DND-41 (cell line): ENCODE data around the gene MCU.

Experiments used
- ATAC-seq: fragments of 200-7000 bp; cut with Tn5 transposase; 3 replicates; pipeline ENCODE4 v1.9.1; 2021; ENCODE audit warnings: low read depth; ENCODE audit not compliant: insufficient read depth
- DNase-seq: peaks from one replicate; pipeline ENCODE4 v3.0.0-alpha.2; 2020
- H2AFZ ChIP-seq: 2 replicates; pipeline ENCODE4 v1.6.0; 2012; ENCODE audit warnings: low read depth, low read length
- H3K27ac ChIP-seq: 2 replicates; pipeline ENCODE4 v1.5.1; 2012; ENCODE audit warnings: low read length, inconsistent platforms
- H3K27me3 ChIP-seq: fragments of 200-600 bp; sonication (generic); 2 replicates; pipeline ENCODE4 v1.6.0; 2012; ENCODE audit warnings: low read length, mild to moderate bottlenecking, inconsistent platforms; ENCODE audit not compliant: insufficient read depth, poor library complexity
- H3K36me3 ChIP-seq: 2 replicates; pipeline ENCODE4 v1.5.1; 2012; ENCODE audit warnings: low read length, inconsistent platforms; ENCODE audit not compliant: insufficient read depth
- H3K4me1 ChIP-seq: 2 replicates; pipeline ENCODE4 v1.5.1; 2012; ENCODE audit warnings: mild to moderate bottlenecking, low read length; ENCODE audit not compliant: insufficient read depth
- H3K4me2 ChIP-seq: 2 replicates; pipeline ENCODE4 v1.6.0; 2012; ENCODE audit warnings: mild to moderate bottlenecking, moderate library complexity, low read length, inconsistent platforms; ENCODE audit not compliant: insufficient read depth
- H3K4me3 ChIP-seq, 2 experiments: fragments of 200-600 bp in 1 of 2; shearing (Covaris generic) in 1 of 2; 2 replicates each; pipeline ENCODE4 v1.5.1; 2012 to 2016; ENCODE audit warnings: inconsistent platforms in 2 of 2, low read length in 2 of 2, mild to moderate bottlenecking in 2 of 2, low read depth in 1 of 2, moderate library complexity in 1 of 2
- H3K79me2 ChIP-seq: 2 replicates; pipeline ENCODE4 v1.6.0; 2012; ENCODE audit warnings: low read length, inconsistent platforms; ENCODE audit not compliant: insufficient read depth
- H3K9ac ChIP-seq: 2 replicates; pipeline ENCODE4 v1.6.0; 2012; ENCODE audit warnings: low read depth, mild to moderate bottlenecking, inconsistent platforms, low read length, moderate library complexity
- H3K9me3 ChIP-seq: 2 replicates; pipeline ENCODE4 v1.5.1; 2012; ENCODE audit warnings: low read length, moderate library complexity, mild to moderate bottlenecking, inconsistent platforms; ENCODE audit not compliant: insufficient read depth, severe bottlenecking
- H4K20me1 ChIP-seq: 2 replicates; pipeline ENCODE4 v1.6.0; 2012; ENCODE audit warnings: low read length; ENCODE audit not compliant: insufficient read depth
- EZH2 ChIP-seq: IDR thresholded peaks from 3 replicates; pipeline ENCODE4 v1.6.1; 2012; ENCODE audit warnings: borderline replicate concordance, low read depth, mild to moderate bottlenecking, moderate library complexity, low read length, inconsistent platforms; ENCODE audit not compliant: severe bottlenecking
- TF ChIP-seq, protein P1 (sequence below): IDR thresholded peaks from 2 replicates; pipeline ENCODE4 v1.5.1; 2012; ENCODE audit warnings: borderline replicate concordance, low read length, moderate library complexity, mild to moderate bottlenecking; ENCODE audit not compliant: poor library complexity, severe bottlenecking; ENCODE audit errors: extremely low read depth

MCU gene

DNA sequence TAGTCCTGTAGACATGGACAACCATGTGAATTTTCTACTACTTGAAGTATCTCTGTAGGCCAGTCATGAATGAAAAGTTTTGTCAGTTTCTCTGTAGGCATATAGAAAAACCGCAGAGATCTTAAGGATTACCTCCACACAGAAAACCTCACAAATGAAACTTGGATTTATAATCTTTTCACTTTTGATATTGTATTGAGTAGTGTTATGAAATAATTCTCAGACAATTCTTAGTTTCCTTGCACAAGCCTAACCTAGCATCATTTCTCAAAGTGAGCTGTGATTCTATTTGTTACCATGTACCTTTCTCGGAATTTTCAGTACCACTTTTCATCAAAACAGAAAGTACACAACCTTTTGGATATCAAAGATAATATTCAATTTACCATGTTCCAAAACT lies 150.2 kb downstream of the MCU start:
- no peak overlapping the region for H3K4me2 ChIP-seq
- no peak overlapping the region for H3K4me3 ChIP-seq
- no peaks in the 10 kb centered on the region for H3K4me1 ChIP-seq
- DNase-seq, result no peak
- TF ChIP-seq, protein P1, sequence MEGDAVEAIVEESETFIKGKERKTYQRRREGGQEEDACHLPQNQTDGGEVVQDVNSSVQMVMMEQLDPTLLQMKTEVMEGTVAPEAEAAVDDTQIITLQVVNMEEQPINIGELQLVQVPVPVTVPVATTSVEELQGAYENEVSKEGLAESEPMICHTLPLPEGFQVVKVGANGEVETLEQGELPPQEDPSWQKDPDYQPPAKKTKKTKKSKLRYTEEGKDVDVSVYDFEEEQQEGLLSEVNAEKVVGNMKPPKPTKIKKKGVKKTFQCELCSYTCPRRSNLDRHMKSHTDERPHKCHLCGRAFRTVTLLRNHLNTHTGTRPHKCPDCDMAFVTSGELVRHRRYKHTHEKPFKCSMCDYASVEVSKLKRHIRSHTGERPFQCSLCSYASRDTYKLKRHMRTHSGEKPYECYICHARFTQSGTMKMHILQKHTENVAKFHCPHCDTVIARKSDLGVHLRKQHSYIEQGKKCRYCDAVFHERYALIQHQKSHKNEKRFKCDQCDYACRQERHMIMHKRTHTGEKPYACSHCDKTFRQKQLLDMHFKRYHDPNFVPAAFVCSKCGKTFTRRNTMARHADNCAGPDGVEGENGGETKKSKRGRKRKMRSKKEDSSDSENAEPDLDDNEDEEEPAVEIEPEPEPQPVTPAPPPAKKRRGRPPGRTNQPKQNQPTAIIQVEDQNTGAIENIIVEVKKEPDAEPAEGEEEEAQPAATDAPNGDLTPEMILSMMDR, result no peak
- TF ChIP-seq EZH2, result no peak
- no peaks in the 10 kb centered on the region for H4K20me1 ChIP-seq
- no peak overlapping the region for H3K9ac ChIP-seq
- no peaks in the 10 kb centered on the region for H3K36me3 ChIP-seq
- H3K79me2 ChIP-seq, result no peaks in the 10 kb centered on the region
- H3K27ac ChIP-seq, result no peak overlapping the region
- no peak overlapping the region for H2AFZ ChIP-seq
- no peak for ATAC-seq
- H3K27me3 ChIP-seq, result no peaks in the 10 kb centered on the region
- H3K9me3 ChIP-seq, result no peaks in the 10 kb centered on the region

DNA sequence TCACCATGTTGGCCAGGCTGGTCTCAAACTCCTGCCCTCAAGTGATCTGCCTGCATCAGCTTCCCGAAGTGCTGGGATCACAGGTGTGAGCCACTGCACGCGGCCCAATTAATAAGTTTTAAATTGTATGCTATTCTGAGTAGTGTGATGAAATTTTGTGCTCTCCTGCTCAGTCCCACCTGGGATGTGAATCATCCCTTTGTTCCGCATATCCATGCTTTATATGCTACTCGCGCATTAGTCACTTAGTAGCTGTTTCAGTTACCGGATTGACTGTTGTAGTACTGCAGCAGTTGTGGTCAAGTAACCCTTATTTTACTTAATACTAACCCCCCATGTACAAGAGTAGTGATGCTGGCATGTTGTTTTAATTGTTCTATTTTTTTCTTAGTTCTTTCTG lies 154.3 kb downstream of the MCU start:
- no peak overlapping the region for H3K9ac ChIP-seq
- no peak for ATAC-seq

DNA sequence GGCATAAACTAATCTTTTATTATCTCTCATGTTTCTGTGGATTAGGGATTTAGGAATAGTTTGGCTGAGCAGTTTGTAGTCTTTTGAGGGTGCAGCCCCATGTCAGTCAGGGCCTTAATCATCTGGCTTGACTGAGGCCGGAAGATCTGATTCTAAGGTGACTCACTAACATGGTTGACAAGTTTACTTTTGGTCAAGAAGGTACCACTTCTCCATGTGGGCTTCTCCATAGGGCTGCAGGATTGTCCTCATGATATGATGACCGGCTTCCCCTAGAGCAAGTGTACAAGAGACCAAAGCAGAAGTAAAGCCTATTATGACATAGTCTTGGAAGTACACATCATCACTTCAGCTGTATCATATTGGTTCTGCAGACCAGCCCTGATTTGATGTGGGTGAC lies 155.7 kb downstream of the MCU start:
- no peaks in the 10 kb centered on the region for H3K27me3 ChIP-seq
- no peaks in the 10 kb centered on the region for H3K79me2 ChIP-seq
- no peaks in the 10 kb centered on the region for H4K20me1 ChIP-seq
- H3K36me3 ChIP-seq, result peaks cover 3% of the 10 kb centered on the region; the same call in 1 of the 2 replicates
- no peak for TF ChIP-seq EZH2
- TF ChIP-seq, protein P1, result no peak
- H3K4me3 ChIP-seq, result no peak overlapping the region
- no peaks in the 10 kb centered on the region for H3K4me1 ChIP-seq
- DNase-seq (no peak), ATAC-seq (no peak)
- no peak overlapping the region for H3K4me2 ChIP-seq
- peaks cover 10% of the 10 kb centered on the region for H3K9me3 ChIP-seq
- no peak overlapping the region for H3K9ac ChIP-seq
- H3K27ac ChIP-seq, result no peak overlapping the region
- no peak overlapping the region for H2AFZ ChIP-seq

More for the DNA sequence above, 154.3 kb downstream of the MCU start:
- DNase-seq, result no peak
- Histone ChIP-seq H2AFZ (no peak overlapping the region), H3K9me3 (peaks cover 5% of the 10 kb centered on the region), H4K20me1 (no peaks in the 10 kb centered on the region), H3K27ac (no peak overlapping the region), H3K79me2 (no peaks in the 10 kb centered on the region), H3K4me2 (no peak overlapping the region), H3K4me1 (no peaks in the 10 kb centered on the region), H3K4me3 (no peak overlapping the region), H3K27me3 (no peaks in the 10 kb centered on the region), H3K36me3 (peaks cover 1% of the 10 kb centered on the region; the same call in 1 of the 2 replicates)
- TF ChIP-seq EZH2, result no peak
- TF ChIP-seq, protein P1, result no peak

DNA sequence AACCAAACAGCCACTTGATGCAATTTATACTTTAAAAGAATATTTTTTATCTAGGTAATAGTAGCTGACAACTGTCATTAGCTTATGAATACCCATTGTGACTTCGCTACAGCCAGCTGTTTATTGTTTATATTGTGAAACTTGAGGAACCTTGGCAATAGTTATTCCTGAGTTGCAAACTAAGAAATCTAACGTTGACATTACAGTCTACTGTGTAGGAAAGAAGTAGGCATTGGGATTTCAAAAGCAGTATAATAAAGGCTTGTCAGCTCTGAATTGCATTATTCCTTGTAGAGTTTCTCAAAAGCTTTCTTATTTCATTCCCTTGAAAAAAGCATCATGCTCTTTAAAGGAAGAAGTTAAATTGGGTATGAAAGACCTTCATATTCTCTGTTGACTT lies 158.9 kb downstream of the MCU start:
- ATAC-seq (no peak), DNase-seq (no peak)
- Histone ChIP-seq H3K27me3 (no peaks in the 10 kb centered on the region), H3K4me3 (no peak overlapping the region), H3K4me1 (no peaks in the 10 kb centered on the region), H3K9ac (no peak overlapping the region), H3K79me2 (no peaks in the 10 kb centered on the region), H3K4me2 (no peak overlapping the region), H3K9me3 (peaks cover 10% of the 10 kb centered on the region), H4K20me1 (no peaks in the 10 kb centered on the region), H2AFZ (no peak overlapping the region), H3K27ac (no peak overlapping the region), H3K36me3 (peaks cover 3% of the 10 kb centered on the region; the same call in 1 of the 2 replicates)
- TF ChIP-seq EZH2, result no peak
- TF ChIP-seq, protein P1, result no peak
